CD14-positive monocyte (primary cell): ENCODE results near the gene PAX8. TPM values are rescaled to one million over a fixed set of nuclear protein-coding genes. Genes with fewer than 3 reads are reported as not detected.

ENCODE experiments used
- DNase-seq, 3 donors: peaks; one replicate each; pipeline ENCODE4 v3.0.0-alpha.2; 2011 to 2022
- H2AFZ ChIP-seq: 2 replicates; pipeline ENCODE4 v1.6.0; 2012; ENCODE audit warnings: mild to moderate bottlenecking, low read depth, low read length, inconsistent platforms; ENCODE audit not compliant: insufficient read depth, poor library complexity, severe bottlenecking
- H3K27ac ChIP-seq, 2 donors: 1 replicate in 1 of 2; 2 replicates in 1 of 2; pipeline ENCODE4 v1.5.1; 2012 to 2013; ENCODE audit warnings: low read length in 2 of 2, control low read depth in 1 of 2, inconsistent platforms in 1 of 2, low read depth in 1 of 2, mild to moderate bottlenecking in 1 of 2
- H3K27me3 ChIP-seq, 2 donors: one replicate each; pipeline versions ENCODE4 v1.6.0 to v1.6.1; 2011 to 2013; ENCODE audit warnings: low read length in 2 of 2; ENCODE audit not compliant: control insufficient read depth in 2 of 2, insufficient read depth in 2 of 2
- H3K36me3 ChIP-seq, 2 donors: replicated peaks in 1 of 2; 1 replicate in 1 of 2; 2 replicates in 1 of 2; pipeline versions ENCODE4 v1.5.1 to v1.6.1; 2012 to 2013; ENCODE audit warnings: low read length in 2 of 2, control low read depth in 1 of 2, inconsistent platforms in 1 of 2, mild to moderate bottlenecking in 1 of 2; ENCODE audit not compliant: insufficient read depth in 2 of 2, control insufficient read depth in 1 of 2
- H3K4me1 ChIP-seq, 2 donors: 1 replicate in 1 of 2; 2 replicates in 1 of 2; pipeline versions ENCODE4 v1.5.1 to v1.6.1; 2012 to 2013; ENCODE audit warnings: low read length in 2 of 2, control low read depth in 1 of 2, inconsistent platforms in 1 of 2, mild to moderate bottlenecking in 1 of 2, moderate library complexity in 1 of 2; ENCODE audit not compliant: insufficient read depth in 2 of 2, control insufficient read depth in 1 of 2
- H3K4me2 ChIP-seq: replicated peaks from 2 replicates; pipeline ENCODE3; 2012; ENCODE audit warnings: low read length, moderate library complexity, mild to moderate bottlenecking; ENCODE audit not compliant: poor library complexity, severe bottlenecking; ENCODE audit errors: extremely low read depth
- H3K4me3 ChIP-seq, 3 experiments: fragments of 200-600 bp in 1 of 3; sonication (generic) in 1 of 3; replicated peaks in 1 of 3; 1 replicate in 2 of 3; 2 replicates in 1 of 3; pipeline ENCODE4 v1.5.1; 2011 to 2013; ENCODE audit warnings: low read length in 3 of 3, mild to moderate bottlenecking in 3 of 3, control low read depth in 2 of 3, low read depth in 2 of 3, inconsistent platforms in 1 of 3, moderate library complexity in 1 of 3
- H3K79me2 ChIP-seq: 2 replicates; pipeline ENCODE4 v1.6.0; 2012; ENCODE audit warnings: mild to moderate bottlenecking, control low read depth, inconsistent platforms, low read length, moderate library complexity; ENCODE audit not compliant: insufficient read depth
- H3K9ac ChIP-seq: 2 replicates; pipeline ENCODE4 v1.6.0; 2017; ENCODE audit warnings: low read length, mild to moderate bottlenecking; ENCODE audit not compliant: insufficient read depth, poor library complexity, severe bottlenecking
- H3K9me3 ChIP-seq, 2 donors: replicated peaks in 1 of 2; 1 replicate in 1 of 2; 2 replicates in 1 of 2; pipeline versions ENCODE4 v1.5.1 to v1.6.1; 2012 to 2013; ENCODE audit warnings: low read length in 2 of 2, control low read depth in 1 of 2; ENCODE audit not compliant: control insufficient read depth in 1 of 2, insufficient read depth in 1 of 2
- H4K20me1 ChIP-seq: 2 replicates; pipeline ENCODE4 v1.6.0; 2012; ENCODE audit warnings: mild to moderate bottlenecking, low read length, control low read depth, moderate library complexity; ENCODE audit not compliant: insufficient read depth
- H3K27ac Mint-ChIP-seq, 7 donors: one replicate each; pipeline ENCODE4 v1.8.0; 2020; ENCODE audit warnings: mild to moderate bottlenecking in 7 of 7, mixed read lengths in 7 of 7, moderate library complexity in 6 of 7, inconsistent platforms in 2 of 7
- H3K27me3 Mint-ChIP-seq, 3 donors: one replicate each; pipeline ENCODE4 v1.8.0; 2021 to 2022; ENCODE audit warnings: low read depth in 3 of 3, mild to moderate bottlenecking in 3 of 3, mixed read lengths in 3 of 3, moderate library complexity in 3 of 3, inconsistent platforms in 1 of 3
- H3K36me3 Mint-ChIP-seq, 2 donors: one replicate each; pipeline ENCODE4 v1.8.0; 2020; ENCODE audit warnings: mixed read lengths in 2 of 2, inconsistent platforms in 1 of 2, mild to moderate bottlenecking in 1 of 2
- H3K4me1 Mint-ChIP-seq: one replicate; pipeline ENCODE4 v1.8.0; 2020; ENCODE audit warnings: mild to moderate bottlenecking, mixed read lengths
- H3K4me3 Mint-ChIP-seq, 2 donors: one replicate each; pipeline ENCODE4 v1.8.0; 2020; ENCODE audit warnings: mild to moderate bottlenecking in 2 of 2, mixed read lengths in 2 of 2, moderate library complexity in 1 of 2
- H3K9me3 Mint-ChIP-seq, 7 donors: one replicate each; pipeline ENCODE4 v1.8.0; 2020 to 2022; ENCODE audit warnings: mixed read lengths in 7 of 7, mild to moderate bottlenecking in 6 of 7, moderate library complexity in 6 of 7, inconsistent platforms in 2 of 7
- CTCF ChIP-seq: fragments of 200-600 bp; IDR thresholded peaks from one replicate; pipeline ENCODE4 v1.8.0; 2022; ENCODE audit warnings: antibody characterized with exemption, mild to moderate bottlenecking
- WGBS: methylation state at CpG from one replicate; pipeline ENCODE4 v1.1.5; 2013; ENCODE audit warnings: missing lambda C conversion rate; ENCODE audit not compliant: insufficient coverage; 5-methylcytosine and 5-hydroxymethylcytosine counted together
- intact Hi-C, 2 donors: fragments of 100-400 bp; cut with micrococcal nuclease; formaldehyde crosslinking; loops; one replicate each; pipeline versions ENCODE4 v1.15.0 to v1.15.1; 2023
- polyA plus RNA-seq, 3 donors: library from polyadenylated mRNA; depleted of rRNA in 1 of 3; unstranded in 2 of 3; stranded (reverse) in 1 of 3; fragments of 300-500 nt in 2 of 3; fragments of >200 nt in 1 of 3; fragmentation: Illumina TruSeq in 2 of 3; gene quantifications; 1 replicate in 2 of 3; 2 replicates in 1 of 3; pipeline ENCODE4 v1.2.3, GENCODE V29; 2012 to 2021

Gene PAX8
- polyA plus RNA-seq, 3 donors, result 0.26 to 0.47 (median 0.36) TPM

DNA sequence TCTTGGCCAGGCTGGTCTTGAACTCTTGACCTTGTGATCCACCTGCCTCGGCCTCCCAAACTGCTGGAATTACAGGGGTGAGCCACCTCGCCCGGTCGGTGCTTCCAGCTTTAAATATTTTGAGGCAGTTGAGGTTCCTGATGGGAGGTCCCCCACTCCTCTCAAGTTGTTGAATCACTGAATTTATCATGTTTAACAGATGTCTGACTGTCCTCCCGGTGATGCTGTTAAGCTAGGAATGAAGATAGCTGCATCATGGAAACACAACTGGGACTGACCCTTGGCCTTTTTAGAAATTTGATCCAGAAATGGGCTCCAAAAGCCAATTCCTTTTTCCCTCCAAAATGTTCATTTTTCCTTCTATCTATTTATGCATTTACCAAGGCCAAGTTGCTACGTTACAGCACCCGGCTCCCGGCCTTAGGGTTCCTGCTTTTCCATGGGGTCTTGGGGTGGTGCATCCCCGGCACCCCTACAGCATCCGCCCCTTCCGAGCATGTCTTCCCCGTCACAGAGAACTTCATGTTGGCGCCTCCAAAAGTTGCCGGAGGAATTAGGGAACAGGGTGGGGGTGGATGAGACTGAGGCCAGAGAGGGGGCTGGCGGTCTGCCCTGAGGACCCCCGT lies 43.9 kb downstream of the PAX8 start:
- DNase-seq, result no peak
- H3K4me1 Mint-ChIP-seq, result peaks cover 60% of the 10 kb centered on the region
- H3K79me2 ChIP-seq, result no peaks in the 10 kb centered on the region
- H3K36me3 Mint-ChIP-seq, result peaks cover 3 to 7% of the 10 kb centered on the region in 2 donors
- H3K27ac Mint-ChIP-seq, result peak overlapping the region in 5 of 7 donors; percentile 85 to 98 (median 93)
- WGBS, result 67% methylated on average over 11 of the region's 16 CpGs
- peak overlapping the region; percentile 46 to 80 for H3K4me3 Mint-ChIP-seq
- no peak overlapping the region for H2AFZ ChIP-seq
- H3K9me3 Mint-ChIP-seq, result peaks cover 0 to 7% (median 2%) of the 10 kb centered on the region in 7 donors
- peaks cover 0 to 1% (median 0%) of the 10 kb centered on the region in 3 donors for H3K27me3 Mint-ChIP-seq
- H3K4me1 ChIP-seq, result peaks cover 26 to 35% of the 10 kb centered on the region in 2 donors
- H3K9ac ChIP-seq, result peak overlapping the region; percentile 55
- peak overlapping the region in 2 of 3 experiments; percentile 44 to 61 for H3K4me3 ChIP-seq
- intact Hi-C loops, result no loop called here
- H3K4me2 ChIP-seq, result peak overlapping the region; percentile 45
- H3K36me3 ChIP-seq, result no peaks in the 10 kb centered on the region
- peak overlapping the region in 1 of 2 donors; percentile 52 for H3K27ac ChIP-seq
- no peaks in the 10 kb centered on the region for H4K20me1 ChIP-seq
- peaks cover 0 to 3% of the 10 kb centered on the region in 2 donors for H3K9me3 ChIP-seq
- no peaks in the 10 kb centered on the region for H3K27me3 ChIP-seq
- TF ChIP-seq CTCF, result no peak

GRCh38 chr2:113233593-113234550 lies 44.8 kb downstream of the PAX8 start:
- Histone ChIP-seq H3K4me1 (peaks cover 24 to 29% of the 10 kb centered on the region in 2 donors), H2AFZ (no peak overlapping the region), H3K27ac (no peak overlapping the region), H3K27me3 (no peaks in the 10 kb centered on the region), H3K79me2 (no peaks in the 10 kb centered on the region), H3K4me3 (no peak overlapping the region), H3K4me2 (no peak overlapping the region), H3K36me3 (no peaks in the 10 kb centered on the region), H4K20me1 (no peaks in the 10 kb centered on the region), H3K9me3 (peaks cover 0 to 3% of the 10 kb centered on the region in 2 donors), H3K9ac (no peak overlapping the region)
- Mint-ChIP-seq H3K36me3 (peaks cover 3% of the 10 kb centered on the region in 2 donors), H3K27ac (peak overlapping the region in 2 of 7 donors; percentile 6 to 18), H3K4me1 (peaks cover 58% of the 10 kb centered on the region), H3K27me3 (peaks cover 0 to 1% (median 0%) of the 10 kb centered on the region in 3 donors), H3K9me3 (peaks cover 0 to 8% (median 1%) of the 10 kb centered on the region in 7 donors), H3K4me3 (no peak overlapping the region)
- DNase-seq, result peak in 1 of 3 donors; percentile 34
- peak; percentile 13 for TF ChIP-seq CTCF
- intact Hi-C loops, result no loop called here
- WGBS, result 93% methylated on average over 3 of the region's 9 CpGs
